Fibroblast of skin of scalp (primary cell): ENCODE measurements around the gene GARIN5A.

Experiments used
- DNase-seq: peaks from one replicate; pipeline ENCODE4 v3.0.0-alpha.2; 2013

The GARIN5A gene

GRCh38 chr19:50433201-50434180 is 43.2 kb downstream of the GARIN5A start:
- DNase-seq: no peak

DNA sequence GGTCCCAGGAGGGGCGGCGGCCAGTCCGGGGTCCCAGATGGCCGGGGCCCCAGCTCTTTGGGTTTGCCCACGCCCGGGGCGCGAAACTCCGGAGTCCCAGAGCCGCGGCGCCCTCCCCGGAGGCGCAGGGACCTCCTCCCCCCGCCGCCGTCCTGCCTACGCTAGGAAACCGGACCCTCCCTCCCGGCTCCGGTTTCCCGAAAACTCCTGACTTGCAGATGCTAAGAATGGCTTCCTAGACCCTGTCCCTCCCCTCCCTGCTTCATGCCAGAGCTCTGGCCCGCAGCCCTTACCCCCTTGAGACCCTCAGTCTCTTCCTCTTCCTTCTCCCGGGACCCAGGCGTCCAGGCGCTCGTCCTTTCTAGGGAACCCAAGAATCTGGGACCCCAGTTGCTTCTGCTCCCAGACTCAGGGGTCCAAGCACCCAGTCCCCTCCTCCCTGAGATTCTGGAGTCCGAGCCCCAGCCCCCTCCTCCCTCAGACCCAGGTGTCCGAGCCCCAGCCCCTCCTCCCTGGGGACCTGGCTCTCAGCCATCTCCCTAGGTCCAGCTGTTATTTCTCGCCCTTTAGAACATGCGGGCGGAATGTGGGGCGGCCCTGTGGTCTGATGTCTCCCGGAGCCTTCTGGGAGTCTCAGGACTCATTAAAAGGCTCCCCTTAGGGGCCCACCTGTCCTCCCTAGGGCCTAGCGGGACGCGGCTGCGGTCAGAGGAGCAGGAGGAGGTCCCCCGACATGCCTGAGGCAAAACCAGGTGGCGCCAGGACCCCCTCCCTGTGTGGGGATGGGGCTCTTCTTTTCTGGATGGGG is 44.2 kb downstream of the GARIN5A start, which contains the start of gene MYBPC2:
Gene MYBPC2, plus strand, starts transcription at position 672 of the 808 bp plus-strand sequence. Its CDS starts 62 bp downstream, at position 734.
- no peak for DNase-seq

DNA sequence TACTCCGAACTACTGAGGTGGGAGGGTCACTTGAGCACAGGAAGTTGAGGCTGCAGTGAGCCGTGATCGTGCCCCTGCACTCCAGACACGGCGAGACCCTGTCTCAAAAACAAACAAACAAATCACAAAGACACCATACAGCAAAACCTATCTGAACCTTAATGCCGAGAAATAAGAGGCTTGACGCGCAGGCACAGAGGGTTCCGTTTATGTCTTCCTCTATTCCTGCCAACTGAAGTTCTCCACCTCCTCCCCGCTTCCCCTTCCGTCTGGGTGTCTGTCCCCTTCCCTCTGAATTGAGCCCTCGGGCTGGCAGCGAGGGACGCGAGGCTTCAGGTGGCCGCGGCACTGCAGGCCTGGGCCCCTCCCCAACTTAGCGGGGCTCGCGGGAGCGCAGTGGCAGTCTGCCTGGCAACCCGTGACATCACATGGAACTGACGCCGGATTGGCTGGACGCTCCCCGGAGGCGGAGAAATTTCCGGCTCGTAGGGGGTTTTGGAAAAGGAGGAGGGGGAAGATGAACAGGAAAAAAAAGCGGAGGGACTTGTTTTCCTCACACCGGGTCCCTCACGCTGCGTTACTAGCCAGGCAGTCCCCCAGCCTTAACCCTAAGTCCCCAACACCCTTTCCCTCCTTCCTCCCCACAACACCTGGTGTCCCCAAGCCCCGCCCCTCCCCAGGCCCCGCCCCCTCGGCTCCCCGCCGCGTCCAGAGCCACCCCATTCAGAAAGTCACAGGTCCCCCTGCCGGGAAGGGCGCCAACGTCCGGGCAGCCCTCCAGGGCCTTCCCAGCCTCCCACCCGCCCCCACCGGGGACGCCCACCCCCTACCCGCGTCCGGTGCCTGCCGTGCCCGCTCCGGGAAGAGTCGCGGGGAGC is 45.1 kb downstream of the GARIN5A start:
- DNase-seq: peak; percentile 66

GRCh38 chr19:50430888-50431342 is 45.7 kb downstream of the GARIN5A start:
- DNase-seq: no peak

GRCh38 chr19:50428772-50429463 is 47.7 kb downstream of the GARIN5A start:
- no peak for DNase-seq

DNA sequence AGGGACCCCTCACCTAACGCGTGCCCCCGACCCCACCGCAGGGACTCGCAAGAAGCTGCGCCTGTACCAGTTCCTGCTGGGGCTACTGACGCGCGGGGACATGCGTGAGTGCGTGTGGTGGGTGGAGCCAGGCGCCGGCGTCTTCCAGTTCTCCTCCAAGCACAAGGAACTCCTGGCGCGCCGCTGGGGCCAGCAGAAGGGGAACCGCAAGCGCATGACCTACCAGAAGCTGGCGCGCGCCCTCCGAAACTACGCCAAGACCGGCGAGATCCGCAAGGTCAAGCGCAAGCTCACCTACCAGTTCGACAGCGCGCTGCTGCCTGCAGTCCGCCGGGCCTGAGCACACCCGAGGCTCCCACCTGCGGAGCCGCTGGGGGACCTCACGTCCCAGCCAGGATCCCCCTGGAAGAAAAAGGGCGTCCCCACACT is 48.6 kb downstream of the GARIN5A start:
- DNase-seq: peak; percentile 35

- DNase-seq: no peak
These were observed 49.2 kb downstream of the GARIN5A start for GRCh38 chr19:50427318-50427925.

DNA sequence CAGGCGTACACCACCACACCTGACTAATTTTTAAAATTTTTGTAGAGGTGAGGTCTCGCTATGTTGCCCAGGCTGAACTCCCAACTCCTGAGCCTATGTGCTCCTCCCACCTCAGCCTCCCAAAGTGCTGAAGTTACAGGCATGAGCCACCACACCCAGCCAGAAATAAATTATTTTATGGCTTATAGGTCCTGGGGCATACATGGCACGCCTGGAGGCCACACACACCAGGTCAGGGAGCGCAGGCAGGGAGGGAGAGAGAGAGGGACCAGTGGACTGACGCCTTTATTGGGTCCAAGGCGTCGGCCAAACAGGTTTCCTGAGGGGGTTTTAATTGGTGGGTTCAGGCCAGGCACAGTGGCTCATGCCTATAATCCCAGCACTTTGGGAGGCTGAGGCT is 51.1 kb downstream of the GARIN5A start:
- no peak for DNase-seq

- no peak for DNase-seq
These were observed 53.2 kb downstream of the GARIN5A start for GRCh38 chr19:50423279-50424113.

DNA sequence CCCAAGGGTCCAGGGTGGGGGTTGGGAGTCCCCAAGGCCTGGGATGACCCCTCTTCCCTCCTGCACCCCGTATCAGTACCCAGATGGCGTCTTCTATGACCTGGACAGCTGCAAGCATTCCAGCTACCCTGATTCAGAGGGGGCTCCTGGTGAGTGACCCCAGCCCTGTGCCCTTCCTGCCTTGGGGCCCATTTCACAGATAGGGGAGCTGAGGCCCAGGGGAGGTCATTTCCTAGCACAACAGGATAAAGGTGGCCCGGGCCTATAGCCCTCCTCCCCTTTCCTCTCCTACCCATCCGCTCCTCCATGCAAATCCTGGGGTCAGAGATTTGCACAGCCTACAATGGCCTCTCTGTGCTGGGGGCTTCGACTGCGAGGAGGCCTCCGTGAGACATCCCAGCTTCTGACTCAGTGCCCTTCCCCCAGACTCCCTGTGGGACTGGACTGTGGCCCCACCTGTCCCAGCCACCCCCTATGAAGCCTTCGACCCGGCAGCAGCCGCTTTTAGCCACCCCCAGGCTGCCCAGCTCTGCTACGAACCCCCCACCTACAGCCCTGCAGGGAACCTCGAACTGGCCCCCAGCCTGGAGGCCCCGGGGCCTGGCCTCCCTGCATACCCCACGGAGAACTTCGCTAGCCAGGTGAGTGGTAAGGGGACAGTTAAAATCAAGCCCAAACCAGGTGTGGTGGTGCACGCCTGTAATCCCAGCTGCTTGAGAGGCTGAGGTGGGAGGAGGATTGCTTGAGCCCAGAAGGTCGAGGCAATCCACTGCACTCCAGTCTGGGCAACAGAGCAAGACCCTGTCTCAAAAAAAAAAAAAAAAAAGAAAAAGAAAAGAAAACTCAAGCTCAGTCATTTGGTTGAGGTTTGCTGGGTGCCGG is 54.0 kb downstream of the GARIN5A start:
- no peak for DNase-seq

GRCh38 chr19:50420808-50421207 is 55.8 kb downstream of the GARIN5A start:
- no peak for DNase-seq

DNA sequence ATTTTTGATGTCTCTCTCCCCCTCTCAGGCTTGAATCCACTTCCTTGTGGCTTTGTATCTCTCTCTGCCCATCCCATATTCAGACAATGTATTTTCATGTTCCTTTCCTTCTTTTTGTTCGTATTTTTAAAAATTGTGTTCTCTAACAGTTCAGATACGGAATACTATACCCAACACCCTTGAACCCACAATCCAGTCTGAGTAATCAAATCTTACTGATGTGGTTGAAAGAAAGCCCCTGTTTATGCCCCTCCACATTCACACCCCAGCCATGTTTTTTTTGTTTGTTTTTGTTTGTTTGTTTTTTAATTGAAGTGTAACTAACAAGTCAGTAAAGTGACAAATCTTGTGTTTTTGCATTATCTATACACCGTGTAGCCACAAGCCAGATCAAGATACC is 56.5 kb downstream of the GARIN5A start:
- DNase-seq: no peak

DNA sequence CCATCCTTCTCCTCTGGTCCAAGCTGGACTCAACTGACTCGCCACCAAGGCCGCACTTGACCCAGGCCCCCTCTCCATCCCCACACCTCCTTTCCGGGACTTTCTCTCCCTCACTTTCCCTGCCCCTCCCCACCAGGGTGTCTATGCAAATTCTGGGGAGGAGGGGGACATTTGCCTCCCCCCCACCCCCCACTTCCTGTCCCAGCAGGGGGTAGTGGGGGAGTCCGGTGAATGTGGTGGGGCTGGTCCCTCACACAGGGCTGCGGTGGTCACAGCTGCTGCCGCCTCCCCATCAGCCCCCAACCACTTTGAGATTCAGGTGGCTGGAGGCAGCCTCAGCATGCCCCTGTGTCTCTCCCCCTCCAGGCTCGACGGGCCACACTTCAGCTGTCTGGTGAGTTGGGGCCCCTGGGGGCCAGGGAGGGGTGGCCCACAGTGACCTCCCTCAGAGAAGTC is 57.0 kb downstream of the GARIN5A start:
- DNase-seq: no peak

DNA sequence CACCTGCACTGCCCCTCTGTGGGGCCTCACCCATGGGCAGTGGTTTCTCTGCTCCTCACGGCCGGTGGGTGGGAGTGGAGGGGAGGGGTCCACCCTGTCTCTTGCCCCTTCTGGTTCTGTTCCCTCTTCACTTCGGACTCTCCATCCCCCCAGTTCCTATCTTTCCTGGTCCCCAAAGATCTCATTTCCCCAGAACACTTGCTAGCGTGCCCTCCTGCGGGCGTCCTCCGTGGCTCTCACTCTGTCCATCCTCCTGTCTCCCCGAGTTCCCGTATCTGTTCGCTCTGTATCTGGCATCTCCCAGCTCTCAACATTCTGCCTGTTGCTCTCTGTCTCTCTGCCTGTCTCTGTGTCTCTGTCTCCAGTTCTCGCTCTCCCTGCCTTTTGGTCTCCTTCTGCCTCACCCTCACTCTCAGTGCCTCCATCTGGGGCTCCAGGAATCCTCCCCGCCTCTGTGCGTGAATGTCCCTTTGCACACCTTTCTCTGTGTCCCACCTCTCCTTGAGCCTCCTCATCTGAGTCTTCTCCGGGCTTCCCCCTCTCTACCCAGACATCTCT is 57.5 kb downstream of the GARIN5A start:
- no peak for DNase-seq

GRCh38 chr19:50418176-50419021 is 58.2 kb downstream of the GARIN5A start, which contains the start of gene SPIB:
Gene SPIB (plus strand): TSS chr19:50418938. CDS start chr19:50418963, 25 bp downstream.
- no peak for DNase-seq

DNA sequence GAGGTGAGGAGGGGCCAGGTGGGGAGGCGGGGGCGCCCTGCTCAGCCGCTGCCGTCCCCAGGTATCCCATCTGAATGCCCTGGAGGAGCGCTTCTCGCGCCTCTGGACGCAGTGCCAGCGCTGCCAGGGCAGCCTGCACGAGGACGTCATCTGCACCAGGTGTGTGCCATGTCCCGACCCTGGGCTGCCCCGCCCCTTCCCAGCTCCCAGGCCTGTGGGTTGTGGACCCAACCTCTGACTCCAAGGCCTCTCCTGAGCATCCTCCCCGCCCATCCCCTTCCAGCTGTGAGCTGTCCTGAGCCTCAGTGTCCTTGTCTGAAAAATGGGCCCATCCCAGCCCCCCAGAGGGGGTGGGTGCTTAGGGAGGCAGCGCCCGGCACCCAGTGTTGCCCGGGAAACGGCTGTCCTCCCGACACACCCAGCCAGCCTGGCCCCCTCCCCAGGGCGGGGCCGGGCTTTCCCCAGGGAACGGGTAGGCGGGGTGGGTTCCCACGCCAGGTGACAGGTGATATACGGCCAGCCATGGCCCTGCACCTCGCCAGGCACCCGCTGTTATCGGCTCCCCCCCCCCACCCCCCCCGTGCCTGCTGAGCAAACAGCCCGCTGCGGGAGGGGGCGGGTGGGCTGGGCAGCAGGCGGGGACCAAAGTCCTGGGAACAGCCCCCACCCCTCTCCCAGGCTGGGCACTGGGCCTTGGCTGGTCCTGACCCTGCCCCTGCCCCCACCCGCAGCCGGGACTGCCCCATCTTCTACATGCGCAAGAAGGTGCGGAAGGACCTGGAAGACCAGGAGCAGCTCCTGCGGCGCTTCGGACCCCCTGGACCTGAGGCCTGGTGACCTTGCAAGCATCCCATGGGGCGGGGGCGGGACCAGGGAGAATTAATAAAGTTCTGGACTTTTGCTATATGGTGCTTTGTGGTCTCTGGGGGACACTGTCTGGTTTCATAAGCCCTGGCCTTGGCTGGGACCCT is 59.3 kb downstream of the GARIN5A start:
- DNase-seq: no peak
